Heart right ventricle (tissue), 16 donors: Measurements from ENCODE around the gene CRACR2A. TPM values are rescaled to one million over a fixed set of nuclear protein-coding genes. Genes with fewer than 3 reads are reported as not detected.

Source experiments
- ATAC-seq, 8 donors: fragments of 200-7000 bp; cut with Tn5 transposase; one replicate each; pipeline ENCODE4 v1.9.1; 2020; ENCODE audit warnings: mild to moderate bottlenecking in 8 of 8, moderate library complexity in 8 of 8, moderate number of reproducible peaks in 1 of 8
- DNase-seq, 2 donors: peaks; one replicate each; pipeline ENCODE4 v3.0.0-alpha.2; 2020
- H3K27ac ChIP-seq, 10 donors: fragments of 200-600 bp; sonication (generic) in 2 of 10; one replicate each; pipeline versions ENCODE4 v1.5.0 to v1.8.0; 2020 to 2022; ENCODE audit warnings: mild to moderate bottlenecking in 3 of 10
- H3K27me3 ChIP-seq, 7 donors: fragments of 200-600 bp; one replicate each; pipeline ENCODE4 v1.8.0; 2021 to 2022; ENCODE audit warnings: mild to moderate bottlenecking in 2 of 7
- H3K36me3 ChIP-seq, 9 donors: fragments of 200-600 bp; sonication (generic) in 1 of 9; one replicate each; pipeline versions ENCODE4 v1.5.0 to v1.8.0; 2020 to 2022; ENCODE audit warnings: mild to moderate bottlenecking in 2 of 9
- H3K4me1 ChIP-seq, 9 donors: fragments of 200-600 bp; sonication (generic) in 1 of 9; one replicate each; pipeline versions ENCODE4 v1.5.0 to v1.8.0; 2020 to 2022; ENCODE audit warnings: mild to moderate bottlenecking in 4 of 9
- H3K4me3 ChIP-seq, 10 donors: fragments of 200-600 bp; sonication (generic) in 2 of 10; one replicate each; pipeline versions ENCODE4 v1.5.0 to v1.8.0; 2020 to 2022; ENCODE audit warnings: mild to moderate bottlenecking in 7 of 10, moderate library complexity in 2 of 10
- H3K9me3 ChIP-seq, 11 donors: fragments of 200-600 bp in 10 of 11; sonication (generic) in 2 of 11; one replicate each; pipeline versions ENCODE4 v1.5.0 to v1.8.0; 2013 to 2022; ENCODE audit warnings: mild to moderate bottlenecking in 2 of 11, control low read depth in 1 of 11, moderate library complexity in 1 of 11
- CTCF ChIP-seq, 9 donors: fragments of 200-600 bp; sonication (generic) in 2 of 9; IDR thresholded peaks; one replicate each; pipeline versions ENCODE4 v1.5.0 to v1.8.0; 2021 to 2022; ENCODE audit warnings: antibody characterized with exemption in 9 of 9, mild to moderate bottlenecking in 5 of 9, moderate library complexity in 1 of 9
- WGBS, 2 donors: extraction: QIAGEN DNeasy Blood & Tissue Kit; methylation state at CpG; one replicate each; pipeline ENCODE4 v1.1.7; 2013; ENCODE audit warnings: inconsistent platforms in 1 of 2; 5-methylcytosine and 5-hydroxymethylcytosine counted together
- intact Hi-C, 10 donors: fragments of 100-400 bp; cut with DNase I; formaldehyde crosslinking; loops; one replicate each; pipeline versions ENCODE4 v1.11.1 to v1.14.2; 2022
- polyA plus RNA-seq, 2 donors: library from polyadenylated mRNA; stranded (reverse); fragments of 200-250 nt; gene quantifications; one replicate each; pipeline ENCODE4 v1.2.3, GENCODE V29; 2013
- total RNA-seq, 10 donors: library from RNA; stranded (reverse); fragmentation: NEBNext Ultra II Directional in 3 of 10; extraction: Animal tissue kit (Norgen Biotek cat#: 25700) in 3 of 10; gene quantifications; one replicate each; pipeline versions ENCODE4 v1.2.1 to v1.2.4, GENCODE V29; 2021 to 2023
- donor health status: Arrhythmogenic right ventricular cardiomyopathy.
- donor health status: ischemic (EF 13 %, LVEDD 7.1; RV severe dilation, severe dysfunction).
- donor health status: healthy with polysubstance abuse.
- donor health status: DM: no; HTN: yes; CAD: no.
- donor health status: DM: no; HTN: no; CAD: no.
- donor health status: ischemic (EF 25% LVEDD 6.9; RV normal size, moderate dysfunction).
- donor health status: ischemic (EF 25% LVEDD 5.7; RV mildly dilated, moderate dysfunction).
- donor health status: healthy.
- donor health status: DM: yes; HTN: yes; CAD: no.
- donor health status: Ischemic cardiomyopathy.
- donor health status: ischemic (EF 35%, LVEDD 5.7; RV mildly dilated, moderate dysfunction).
- donor health status: nonischemic (EF 11% LVEDD 7.7; RV severe dilation, severe dysfunction).
- donor health status: DM: yes; HTN: yes; CAD: no.
- donor health status: PGD.
- donor health status: ischemic (EF 29% LVEDD 5.4; RV normal size, mild dysfunction).
- donor health status: nonischemic (EF 23%, LVEDD 6.1; RV moderate dilation, normal function).

The CRACR2A gene
- total and polyA plus RNA-seq, 12 donors, result 0.64 to 10.4 (median 4.6) TPM

DNA sequence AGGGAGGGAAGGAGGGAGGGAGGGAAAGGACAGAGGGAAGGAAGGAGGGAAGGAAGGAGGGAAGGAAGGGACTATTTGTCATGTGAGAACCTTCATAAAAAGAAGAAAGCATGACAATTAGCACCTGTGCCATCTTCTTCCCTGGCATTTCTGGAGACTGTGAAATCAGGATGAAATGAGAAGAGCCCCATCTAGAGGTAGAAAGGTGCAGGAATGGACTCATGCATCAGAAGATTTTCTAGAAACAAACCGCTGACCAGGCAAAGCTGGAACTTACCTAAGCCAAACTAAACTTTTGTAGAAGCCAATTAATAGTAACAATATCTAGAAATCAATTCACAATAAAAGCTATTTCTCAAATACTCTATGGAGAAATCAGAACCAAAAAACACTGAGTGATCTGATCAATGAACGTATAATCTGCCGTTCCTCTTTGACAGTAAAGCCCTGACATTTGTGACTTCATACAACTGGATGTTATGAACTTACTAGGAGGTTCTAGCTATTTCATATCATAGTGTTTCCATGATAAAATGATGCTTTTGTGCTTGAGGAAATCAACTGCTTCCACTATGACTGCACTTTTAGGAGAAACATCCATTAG, 24.4 kb upstream of the CRACR2A start:
- peak in 1 of 2 donors; percentile 29 for DNase-seq
- 63 to 67% methylated on average over 3 of the region's 3 CpGs for WGBS, 2 donors
- peak in 8 of 9 donors; percentile 31 to 80 (median 74) for TF ChIP-seq CTCF (IDR thresholded peaks at IDR 0.05)
- intact Hi-C loops, result loop anchor here (1.0 to 10.0 kb wide), 11 partner anchors 93 to 477 kb away; no protein-coding TSS in a partner anchor
- Histone ChIP-seq H3K27me3 (no peaks in the 10 kb centered on the region), H3K4me1 (peaks cover 0 to 14% (median under 1%) of the 10 kb centered on the region in 9 donors), H3K36me3 (no peaks in the 10 kb centered on the region), H3K4me3 (no peak overlapping the region), H3K9me3 (no peaks in the 10 kb centered on the region), H3K27ac (no peak overlapping the region)
- peak in 6 of 8 donors; percentile 58 to 82 (median 66) for ATAC-seq

DNA sequence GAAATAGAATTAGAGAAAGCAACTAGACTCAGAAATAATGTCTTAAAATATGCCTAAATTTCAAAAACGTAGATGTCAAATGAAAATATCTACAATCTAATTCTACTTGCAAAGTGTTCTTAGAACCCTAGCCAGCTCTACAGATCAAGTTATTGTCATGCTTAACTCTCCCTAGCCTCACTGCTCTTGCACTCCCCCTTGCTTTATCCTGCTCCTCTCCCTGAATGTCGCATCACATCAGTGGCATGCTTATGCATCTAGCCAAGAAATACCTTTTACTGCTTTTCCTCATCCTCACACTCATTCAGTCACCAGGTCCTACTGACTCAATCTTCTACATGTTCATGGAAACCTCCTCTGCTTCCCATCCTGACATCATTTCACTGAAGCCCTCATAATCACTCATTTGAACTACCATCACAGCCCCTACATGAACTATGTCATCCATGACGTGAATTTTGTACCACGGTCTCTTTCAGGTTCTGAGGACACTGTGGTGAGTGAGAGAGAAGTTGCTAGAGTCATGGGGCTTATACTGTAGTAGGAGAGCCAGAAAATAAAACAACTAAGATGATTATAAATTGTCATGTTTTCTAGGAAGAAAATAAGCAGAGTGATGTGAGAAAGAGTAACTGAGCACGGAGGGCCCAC, 22.6 kb upstream of the CRACR2A start:
- no peak for TF ChIP-seq CTCF (IDR thresholded peaks at IDR 0.05)
- no peak for ATAC-seq
- intact Hi-C loops, result loop anchor here (2.0 to 10.0 kb wide), 10 partner anchors 91 to 475 kb away; no protein-coding TSS in a partner anchor
- 86 to 88% methylated on average over 5 of the region's 5 CpGs for WGBS, 2 donors
- no peak overlapping the region for H3K4me3 ChIP-seq
- peaks cover 0 to 24% (median 6%) of the 10 kb centered on the region in 9 donors for H3K4me1 ChIP-seq
- no peaks in the 10 kb centered on the region for H3K9me3 ChIP-seq
- H3K27ac ChIP-seq, result no peak overlapping the region
- DNase-seq, result no peak
- H3K36me3 ChIP-seq, result no peaks in the 10 kb centered on the region
- H3K27me3 ChIP-seq, result no peaks in the 10 kb centered on the region

GRCh38 chr12:3772380-3772779, 19.5 kb upstream of the CRACR2A start:
- Histone ChIP-seq H3K4me3 (no peak overlapping the region), H3K27ac (no peak overlapping the region), H3K4me1 (peaks cover 0 to 24% (median 6%) of the 10 kb centered on the region in 9 donors), H3K27me3 (no peaks in the 10 kb centered on the region), H3K36me3 (no peaks in the 10 kb centered on the region), H3K9me3 (no peaks in the 10 kb centered on the region)
- DNase-seq (no peak), ATAC-seq (peak in 1 of 8 donors; percentile 16)
- WGBS, 2 donors, result 15 to 32% methylated on average over 4 of the region's 4 CpGs
- intact Hi-C loops, result loop anchor here in 9 of 10 donors (5.0 to 10.0 kb wide), 8 partner anchors 88 to 468 kb away; no protein-coding TSS in a partner anchor
- TF ChIP-seq CTCF (IDR thresholded peaks at IDR 0.05), result no peak

- Histone ChIP-seq H3K9me3 (no peaks in the 10 kb centered on the region), H3K4me1 (peaks cover 0 to 24% (median 6%) of the 10 kb centered on the region in 9 donors), H3K36me3 (no peaks in the 10 kb centered on the region), H3K27ac (peak overlapping the region in 1 of 10 donors; percentile 30), H3K27me3 (no peaks in the 10 kb centered on the region), H3K4me3 (no peak overlapping the region)
- TF ChIP-seq CTCF (IDR thresholded peaks at IDR 0.05), result no peak
- DNase-seq (peak; percentile 49 to 54), ATAC-seq (peak; percentile 52 to 98 (median 94))
- intact Hi-C loops, result loop anchor here in 9 of 10 donors (5.0 to 10.0 kb wide), 8 partner anchors 87 to 467 kb away; no protein-coding TSS in a partner anchor
- WGBS, 2 donors, result 37 to 55% methylated on average over 1 of the region's 1 CpG
Measured at GRCh38 chr12:3771853-3772252, 18.9 kb upstream of the CRACR2A start.
